Measurements from ENCODE around the gene AHI1.
A peak's percentile ranks its signal among the peaks of the same experiment; 100 is the strongest.

Gene AHI1

GRCh38 chr6:135451617-135452190, 45.8 kb downstream of the AHI1 start:
- peak; percentile 52 for DNase-seq (ENCODE audit: low spot score)

DNA sequence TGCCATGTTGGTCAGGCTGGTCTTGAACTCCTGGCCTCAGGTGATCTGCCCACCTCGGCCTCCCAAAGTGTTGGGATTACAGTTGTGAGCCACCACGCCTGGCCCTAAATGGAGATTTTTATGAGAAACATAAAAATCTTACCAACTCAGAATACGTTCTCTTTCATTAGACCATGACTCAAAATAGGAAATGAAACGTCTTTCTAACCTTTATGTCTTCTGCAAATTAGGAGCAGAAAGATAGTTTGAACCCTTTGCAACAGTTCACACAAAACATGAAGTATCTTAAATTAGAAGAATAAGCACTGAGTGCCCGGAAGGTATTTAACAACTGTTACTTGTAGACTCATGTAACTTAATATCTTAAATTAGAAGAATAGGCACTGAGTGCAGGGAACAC, 48.3 kb downstream of the AHI1 start:
- no peak for DNase-seq (ENCODE audit: low spot score)

GRCh38 chr6:135440087-135440792, 57.3 kb downstream of the AHI1 start:
- DNase-seq (ENCODE audit: low spot score): no peak

GRCh38 chr6:135439549-135439948, 58.0 kb downstream of the AHI1 start:
- DNase-seq (ENCODE audit: low spot score): no peak

GRCh38 chr6:135438907-135439535, 58.5 kb downstream of the AHI1 start:
- DNase-seq (ENCODE audit: low spot score): peak; percentile 34

- no peak for DNase-seq (ENCODE audit: low spot score)
Observed at GRCh38 chr6:135434991-135435390, 62.5 kb downstream of the AHI1 start.

GRCh38 chr6:135434095-135434494, 63.4 kb downstream of the AHI1 start:
- DNase-seq (ENCODE audit: low spot score): no peak

DNA sequence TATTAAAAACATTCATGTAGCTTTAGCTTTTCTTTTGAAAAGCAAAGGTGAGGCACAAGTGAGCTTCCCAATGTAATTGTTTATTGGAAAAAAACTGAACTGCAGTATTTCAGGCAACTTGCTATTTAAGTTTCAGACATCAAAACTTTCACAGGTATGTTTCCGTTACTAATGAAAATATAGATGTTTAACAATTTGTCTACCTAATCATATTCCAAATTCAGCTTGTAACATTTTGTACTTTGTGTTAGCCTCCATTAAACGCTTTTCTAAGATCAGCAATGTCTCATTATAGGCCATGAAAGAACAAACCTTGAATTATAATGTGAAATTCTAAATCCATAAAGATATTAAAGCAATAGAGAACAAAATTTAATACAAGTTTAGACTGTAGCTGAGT, 69.5 kb downstream of the AHI1 start:
- DNase-seq (ENCODE audit: low spot score): no peak

- DNase-seq (ENCODE audit: low spot score): no peak
Observed at GRCh38 chr6:135426833-135427232, 70.7 kb downstream of the AHI1 start.

DNA sequence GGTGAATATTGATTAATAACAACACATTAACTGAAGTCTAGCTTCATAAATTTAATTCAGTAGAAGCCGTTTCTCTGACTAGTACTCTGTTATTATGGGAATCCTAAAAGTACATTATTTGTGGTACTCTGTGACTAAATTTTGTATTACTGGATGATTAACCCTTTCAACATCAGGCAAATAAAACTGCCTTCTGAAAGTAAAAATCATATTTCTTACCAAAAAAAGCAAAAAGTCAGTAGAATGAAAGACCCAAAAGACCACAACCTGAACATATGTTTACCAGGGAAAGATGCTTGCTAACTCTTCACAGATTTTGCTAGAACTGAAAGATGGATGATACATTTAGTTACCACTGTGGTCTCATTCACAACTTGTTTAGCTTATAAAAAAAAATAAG, 73.2 kb downstream of the AHI1 start:
- no peak for DNase-seq (ENCODE audit: low spot score)

DNA sequence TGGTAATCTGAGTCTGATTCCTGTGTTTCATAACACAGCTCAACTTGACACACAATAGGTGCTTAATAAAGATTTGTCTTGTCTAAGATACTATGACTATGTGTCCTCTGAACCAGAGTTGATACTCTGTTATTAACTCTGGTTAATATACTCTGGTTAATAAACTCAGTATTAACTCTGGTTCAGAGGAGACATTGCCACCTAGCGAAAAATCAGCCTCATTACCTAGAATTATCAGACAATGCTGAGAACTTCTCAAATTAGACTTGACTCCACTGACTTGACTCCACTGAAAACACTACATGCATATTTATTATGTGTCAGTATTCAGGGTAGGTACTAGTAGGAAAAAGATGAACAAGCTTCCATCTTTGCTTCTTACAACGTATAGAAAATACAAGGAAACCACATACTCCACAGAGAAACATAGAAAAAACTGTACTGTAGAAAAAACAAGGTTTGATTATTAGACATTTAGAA, 73.9 kb downstream of the AHI1 start:
- DNase-seq (ENCODE audit: low spot score): peak; percentile 49

DNA sequence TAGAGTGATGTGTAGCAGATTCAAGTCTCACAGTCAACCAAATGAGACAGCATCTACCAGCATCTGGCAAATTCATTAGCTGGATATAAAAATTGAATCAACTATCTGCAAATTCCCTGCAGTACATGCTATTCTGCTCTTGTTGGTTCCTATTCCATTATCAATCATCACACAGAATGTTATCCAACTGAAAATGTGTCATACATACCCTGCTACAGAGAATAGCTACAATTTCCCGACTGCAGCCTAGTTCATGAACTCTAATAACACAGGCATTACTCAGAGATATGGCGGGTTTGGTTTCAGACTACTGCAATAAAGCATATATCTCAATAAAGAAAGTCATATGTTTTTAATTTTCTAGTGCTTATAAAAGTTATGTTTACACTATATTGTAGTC, 78.4 kb downstream of the AHI1 start:
- DNase-seq (ENCODE audit: low spot score): no peak

- DNase-seq (ENCODE audit: low spot score): no peak
Observed at GRCh38 chr6:135418040-135418760, 79.3 kb downstream of the AHI1 start.

GRCh38 chr6:135412761-135413160, 84.8 kb downstream of the AHI1 start:
- no peak for DNase-seq (ENCODE audit: low spot score)

GRCh38 chr6:135411849-135412248, 85.7 kb downstream of the AHI1 start:
- DNase-seq (ENCODE audit: low spot score): no peak

DNA sequence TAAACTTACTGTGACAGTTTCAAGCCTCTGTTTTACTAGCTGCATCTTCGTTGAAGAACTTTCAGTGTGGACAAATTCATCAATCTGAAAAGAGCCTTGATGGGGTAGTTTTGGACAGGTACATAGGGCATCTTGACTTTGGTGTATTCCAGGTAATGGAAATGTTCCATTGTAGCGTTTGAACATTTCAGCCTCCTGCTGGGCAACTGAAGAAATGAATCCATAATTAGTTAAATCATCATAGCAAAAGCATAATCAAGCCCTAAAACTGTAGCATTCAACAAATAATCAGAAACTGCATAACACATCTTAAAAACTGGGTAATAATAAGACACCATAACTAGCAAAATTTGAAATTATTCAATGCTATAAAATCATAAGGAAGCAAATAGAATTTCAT, 86.2 kb downstream of the AHI1 start:
- DNase-seq (ENCODE audit: low spot score): no peak

DNA sequence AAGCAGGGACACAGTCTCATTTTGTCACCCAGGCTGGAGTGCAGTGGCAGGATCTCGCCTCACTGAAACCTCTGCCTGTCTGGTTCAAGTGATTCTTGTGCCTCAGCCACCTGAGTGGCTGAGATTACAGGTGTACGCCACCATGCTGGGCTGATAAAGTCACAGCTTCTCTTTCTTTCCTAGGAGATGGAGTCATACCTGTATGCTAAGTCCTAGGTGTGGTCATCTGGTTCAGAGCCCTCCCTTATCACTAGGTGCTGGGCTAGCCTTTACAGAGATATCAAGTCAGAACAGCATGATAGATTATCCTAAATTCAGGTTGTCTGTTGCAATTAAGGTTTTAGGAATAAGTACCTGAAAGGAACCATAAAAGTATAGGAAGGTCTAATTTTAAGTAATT, 86.7 kb downstream of the AHI1 start:
- DNase-seq (ENCODE audit: low spot score): no peak

DNA sequence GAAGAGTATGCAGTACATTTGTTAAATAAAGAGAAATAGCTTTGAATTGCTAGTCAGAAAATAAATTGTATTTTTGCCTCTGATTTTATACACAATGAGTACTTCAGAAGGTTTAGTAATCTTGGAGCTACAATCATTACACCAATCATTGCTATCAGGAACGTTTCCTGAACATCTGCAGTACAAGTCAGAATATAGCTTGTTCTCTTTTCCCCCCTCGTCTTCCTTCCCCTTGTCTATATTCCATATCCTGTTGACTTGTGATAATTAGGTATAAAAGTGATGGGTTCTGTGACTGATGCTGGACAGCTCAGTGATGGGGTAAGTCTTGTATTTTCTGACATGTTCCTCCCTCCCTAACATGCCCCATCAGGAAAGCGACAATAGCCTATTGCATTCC, 94.0 kb downstream of the AHI1 start:
- DNase-seq (ENCODE audit: low spot score): no peak

DNA sequence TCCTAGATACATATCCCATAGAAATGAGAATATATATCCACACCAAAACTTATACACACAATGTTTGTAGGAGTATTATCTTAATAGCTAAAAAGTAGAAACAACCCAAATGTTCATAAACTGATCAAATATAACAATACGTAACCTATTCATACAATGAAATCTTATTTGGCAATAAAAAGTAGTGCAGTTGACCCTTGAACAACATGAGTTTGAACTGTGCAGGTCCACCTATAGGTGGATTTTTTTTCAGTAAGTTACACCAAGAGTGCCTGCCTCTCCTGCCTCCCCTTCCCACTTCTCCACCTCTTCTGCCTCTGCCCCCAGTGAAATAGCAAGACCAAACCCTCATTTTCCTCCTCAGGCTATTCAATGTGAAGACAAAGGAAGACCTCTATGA, 95.2 kb downstream of the AHI1 start:
- no peak for DNase-seq (ENCODE audit: low spot score)

GRCh38 chr6:135397172-135397952, 100.2 kb downstream of the AHI1 start:
- no peak for DNase-seq (ENCODE audit: low spot score)

- DNase-seq (ENCODE audit: low spot score): no peak
Observed at GRCh38 chr6:135395136-135395535, 102.4 kb downstream of the AHI1 start.

DNA sequence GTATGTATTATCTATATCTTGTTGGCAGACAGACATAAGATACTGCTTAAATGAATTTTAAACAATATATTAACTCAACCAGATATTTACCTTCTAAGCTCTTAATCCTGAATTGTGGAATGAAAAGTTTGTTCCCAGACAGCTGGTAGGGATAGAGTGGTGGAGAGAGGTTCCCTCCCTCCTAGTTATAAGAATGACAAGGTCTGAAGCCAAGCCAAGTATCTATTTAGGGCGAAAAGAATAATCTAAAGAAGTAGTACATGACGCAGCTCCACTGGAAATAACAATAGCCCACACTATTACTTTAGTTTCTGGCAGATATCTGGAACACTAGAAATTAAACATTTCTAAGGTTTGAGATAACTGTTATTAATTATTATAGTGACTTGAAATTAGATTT, 104.3 kb downstream of the AHI1 start:
- DNase-seq (ENCODE audit: low spot score): no peak

Measured in hematopoietic multipotent progenitor cell treated with erythropoietin and hydrocortisone succinate and interleukin-3 and kit ligand, for 17 days (in vitro differentiated cells).